HCT116 (cell line): Measurements from ENCODE around the gene IRGQ. TPM values are rescaled to one million over a fixed set of nuclear protein-coding genes. Genes with fewer than 3 reads are reported as not detected.

Experiments used
- ATAC-seq: fragments of 200-7000 bp; cut with Tn5 transposase; 2 replicates; pipeline ENCODE4 v1.9.1; 2020; ENCODE audit warnings: mild to moderate bottlenecking, moderate library complexity
- BruUV-seq: library from RNA; stranded (reverse); fragments of 400-500 nt; replicated peaks from 2 replicates; lab custom pipeline; 2021; lab: Mats Ljungman, UMichigan
- CTCF ChIA-PET: fragments of 300-600 bp; sonication (Branson Sonifier 250); formaldehyde crosslinking; loops from one replicate; lab custom pipeline; 2021; ENCODE audit warnings: antibody characterized with exemption; lab: Charles Lee
- POLR2A ChIA-PET: fragments of 300-600, 350-600 bp; sonication (Branson Sonifier 250); formaldehyde crosslinking; loops from one replicate; lab custom pipeline; 2021; ENCODE audit warnings: antibody characterized with exemption; lab: Charles Lee
- RAD21 ChIA-PET, 2 experiments: fragments of 300-600 bp; sonication (Branson Sonifier 250); formaldehyde crosslinking; loops; one replicate each; lab custom pipeline; 2023; ENCODE audit warnings: low total read pairs in 2 of 2; ENCODE audit not compliant: uncharacterized antibody in 2 of 2, unreplicated experiment in 2 of 2, low non-redundant PET in 1 of 2; lab: Charles Lee
- DNase-seq: peaks from one replicate; pipeline ENCODE4 v3.0.0-alpha.2; 2010; ENCODE audit warnings: low read depth, low spot score
- H2AFZ ChIP-seq: fragments of 200-600 bp; shearing (Covaris generic), sonication (generic); 2 replicates; pipeline ENCODE4 v1.6.1; 2017; ENCODE audit warnings: low read depth, mixed run types, mixed read lengths, antibody characterized with exemption, low read length; ENCODE audit not compliant: poor library complexity, severe bottlenecking
- H3K27ac ChIP-seq: 2 replicates; pipeline ENCODE4 v1.5.1; 2012; ENCODE audit warnings: low read depth, low read length
- H3K27me3 ChIP-seq: fragments of 200-600 bp; sonication (generic); 2 replicates; pipeline ENCODE4 v1.6.1; 2016; ENCODE audit warnings: mixed run types, low read length, mixed read lengths; ENCODE audit not compliant: insufficient read depth
- H3K36me3 ChIP-seq, 2 experiments: fragments of 200-500 bp in 1 of 2; fragments of 200-600 bp in 1 of 2; sonication (Bioruptor generic) in 1 of 2; sonication (generic) in 1 of 2; 2 replicates each; pipeline versions ENCODE4 v1.5.1 to v1.6.1; 2014 to 2016; ENCODE audit warnings: low read length in 2 of 2, inconsistent platforms in 1 of 2, mixed read lengths in 1 of 2, mixed run types in 1 of 2; ENCODE audit not compliant: insufficient read depth in 2 of 2, control insufficient read depth in 1 of 2
- H3K4me1 ChIP-seq, 2 experiments: fragments of 200-600 bp in 1 of 2; sonication (generic) in 1 of 2; 2 replicates each; pipeline versions ENCODE4 v1.5.1 to v1.6.1; 2012 to 2017; ENCODE audit warnings: low read length in 2 of 2, inconsistent platforms in 1 of 2, mild to moderate bottlenecking in 1 of 2, mixed read lengths in 1 of 2, mixed run types in 1 of 2, moderate library complexity in 1 of 2; ENCODE audit not compliant: insufficient read depth in 2 of 2, control insufficient read depth in 1 of 2
- H3K4me2 ChIP-seq: fragments of 200-600 bp; sonication (generic); 2 replicates; pipeline ENCODE4 v1.6.1; 2017; ENCODE audit warnings: mixed run types, low read length, mixed read lengths
- H3K4me3 ChIP-seq, 2 experiments: fragments of 200-600 bp in 1 of 2; sonication (generic) in 1 of 2; replicated peaks in 1 of 2; 2 replicates each; pipeline ENCODE4 v1.5.1; 2011 to 2016; ENCODE audit warnings: low read length in 2 of 2, control low read depth in 1 of 2, low read depth in 1 of 2, mild to moderate bottlenecking in 1 of 2, mixed read lengths in 1 of 2, mixed run types in 1 of 2
- H3K79me2 ChIP-seq: fragments of 200-600 bp; sonication (generic); 2 replicates; pipeline ENCODE4 v1.6.1; 2017; ENCODE audit warnings: mild to moderate bottlenecking, mixed run types, low read length, moderate library complexity, mixed read lengths; ENCODE audit not compliant: insufficient read depth
- H3K9ac ChIP-seq: fragments of 200-600 bp; sonication (generic); 2 replicates; pipeline ENCODE4 v1.6.1; 2016; ENCODE audit warnings: low read length, mixed read lengths
- H3K9me2 ChIP-seq: fragments of 200-600 bp; sonication (generic), shearing (Covaris generic); 2 replicates; pipeline ENCODE4 v1.6.1; 2017; ENCODE audit warnings: mixed run types, mild to moderate bottlenecking, moderate library complexity; ENCODE audit not compliant: insufficient read depth
- H3K9me3 ChIP-seq, 2 experiments: fragments of 200-500 bp in 1 of 2; fragments of 200-600 bp in 1 of 2; sonication (Bioruptor generic) in 1 of 2; sonication (generic) in 1 of 2; 2 replicates each; pipeline ENCODE4 v1.6.1; 2014 to 2017; ENCODE audit warnings: low read length in 2 of 2, mixed read lengths in 2 of 2, inconsistent platforms in 1 of 2, low read depth in 1 of 2, mild to moderate bottlenecking in 1 of 2, mixed run types in 1 of 2, moderate library complexity in 1 of 2; ENCODE audit not compliant: control insufficient read depth in 1 of 2, insufficient read depth in 1 of 2
- H4K20me1 ChIP-seq: fragments of 200-600 bp; sonication (generic), shearing (Covaris generic); 2 replicates; pipeline ENCODE4 v1.6.1; 2017; ENCODE audit warnings: mixed run types, mild to moderate bottlenecking, moderate library complexity; ENCODE audit not compliant: insufficient read depth
- CTCF ChIP-seq, 3 experiments: fragments of 200-600 bp in 1 of 3; sonication (generic) in 1 of 3; IDR thresholded peaks in 2 of 3; conservative IDR thresholded peaks in 1 of 3; 2 replicates each; pipeline ENCODE4 v1.5.1; 2012 to 2017; ENCODE audit warnings: low read depth in 2 of 3, low read length in 2 of 3, antibody characterized with exemption in 1 of 3, borderline replicate concordance in 1 of 3, control low read depth in 1 of 3, mild to moderate bottlenecking in 1 of 3, mixed read lengths in 1 of 3, mixed run types in 1 of 3, moderate library complexity in 1 of 3; ENCODE audit not compliant: insufficient read depth in 1 of 3
- EZH2 ChIP-seq: fragments of 200-600 bp; sonication (generic); IDR thresholded peaks from 2 replicates; pipeline ENCODE4 v1.6.1; 2017; ENCODE audit warnings: antibody characterized with exemption, mixed run types
- JUND ChIP-seq: IDR thresholded peaks from 2 replicates; pipeline ENCODE4 v1.6.1; 2012
- REST ChIP-seq: IDR thresholded peaks from 2 replicates; pipeline ENCODE4 v1.6.1; 2012; ENCODE audit warnings: low read depth
- SRF ChIP-seq: IDR thresholded peaks from 2 replicates; pipeline ENCODE4 v1.6.1; 2012; ENCODE audit warnings: low read depth
- TCF7L2 ChIP-seq: IDR thresholded peaks from 2 replicates; pipeline ENCODE4 v1.7.0; 2011; ENCODE audit warnings: borderline replicate concordance, inconsistent platforms; ENCODE audit not compliant: insufficient read depth, insufficient read length; ENCODE audit errors: extremely low read depth
- intact Hi-C: fragments of 100-400 bp; cut with micrococcal nuclease; formaldehyde crosslinking; loops from 2 replicates; pipeline ENCODE4 v1.10.0; 2022
- total RNA-seq: library from RNA; stranded (reverse); gene quantifications from one replicate; pipeline ENCODE4 v1.2.1, GENCODE V29; 2021; ENCODE audit not compliant: unreplicated experiment

Gene IRGQ
- total RNA-seq, 1 experiment from 2014 or later, result 14.6 TPM

- TF ChIP-seq CTCF (IDR thresholded peaks at IDR 0.05 in 2 of 3, conservative IDR thresholded peaks at IDR 0.05 in 1 of 3; ENCODE audit: borderline replicate concordance in 1 of 3, insufficient read depth in 1 of 3, low read depth in 2 of 3, low read length in 2 of 3), result no peak
- TF ChIP-seq JUND, result no peak
- no peak for TF ChIP-seq TCF7L2
- no peak for TF ChIP-seq SRF
- no peak for TF ChIP-seq REST
- TF ChIP-seq EZH2, result no peak
- Histone ChIP-seq H3K4me3 (no peak overlapping the region), H3K27me3 (no peaks in the 10 kb centered on the region), H3K9me2 (no peaks in the 10 kb centered on the region), H2AFZ (no peak overlapping the region), H3K36me3 (peaks cover 5 to 10% of the 10 kb centered on the region in 2 experiments; a peak in 3 of 4 replicates), H3K9me3 (no peaks in the 10 kb centered on the region), H3K4me1 (no peaks in the 10 kb centered on the region), H3K9ac (no peak overlapping the region), H4K20me1 (no peaks in the 10 kb centered on the region), H3K4me2 (no peak overlapping the region), H3K27ac (no peak overlapping the region), H3K79me2 (no peaks in the 10 kb centered on the region)
- ATAC-seq, result no peak
- ChIA-PET POLR2A (no interaction called here), CTCF (interaction anchor here (0.8 kb wide), 1 partner anchor 32 kb away, joined by 3 read pairs; no protein-coding TSS in a partner anchor), RAD21 (no interaction called here)
- no peak for DNase-seq
- no TSS peak for BruUV-seq
- intact Hi-C loops, result no loop called here
Measured at GRCh38 chr19:43552616-43553015, 43.3 kb downstream of the IRGQ start.
